Measurements from ENCODE around the gene GTPBP3.

Gene GTPBP3

GRCh38 chr19:17376935-17377600, 39.7 kb downstream of the GTPBP3 start, which contains the start of gene PLVAP:
PLVAP (minus strand) TSS chr19:17377342; CDS start chr19:17377288, 54 bp downstream.
- Histone ChIP-seq H3K9me3 (ENCODE audit: low read depth, low read length) (no peaks in the 10 kb centered on the region), H3K9ac (ENCODE audit: insufficient read length) (no peak within 1 kb of the TSS), H3K4me3 (no peak within 1 kb of the TSS), H3K27ac (no peak within 1 kb of the TSS), H3K36me3 (ENCODE audit: insufficient read depth, low read length) (no peaks in the 10 kb centered on the region)
- no peak for DNase-seq (ENCODE audit: low read depth, low spot score)
- no peak for TF ChIP-seq POLR2AphosphoS5 (IDR thresholded peaks at IDR 0.05; ENCODE audit: borderline replicate concordance, low read depth, low read length)
- no peak for TF ChIP-seq FOXP2 (optimal IDR thresholded peaks at IDR 0.05; ENCODE audit: control extremely low read depth, extremely low read length, insufficient read depth)
- no peak for TF ChIP-seq EZH2 (IDR thresholded peaks at IDR 0.05)

DNA sequence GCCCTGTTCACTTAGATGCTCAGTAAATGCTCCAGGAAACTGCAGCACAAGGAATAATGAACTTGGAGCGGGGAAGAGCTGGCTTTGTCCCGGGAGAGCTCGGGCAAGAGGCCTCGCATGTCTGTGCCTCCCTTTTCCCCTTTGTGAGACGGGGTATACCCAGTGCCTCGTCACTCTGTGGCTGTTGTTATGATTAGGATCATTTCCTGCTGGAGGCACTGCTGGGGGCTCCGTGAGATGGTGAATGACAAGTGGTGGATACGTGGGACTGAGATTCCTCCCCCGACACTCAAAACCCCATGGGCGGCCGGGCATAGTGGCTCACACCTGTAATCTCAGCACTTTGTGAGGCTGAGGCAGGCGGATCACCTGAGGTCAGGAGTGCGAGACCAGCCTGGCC, 40.9 kb downstream of the GTPBP3 start:
- Histone ChIP-seq H3K9me3 (ENCODE audit: low read depth, low read length) (no peaks in the 10 kb centered on the region), H3K4me3 (no peak overlapping the region), H3K36me3 (ENCODE audit: insufficient read depth, low read length) (no peaks in the 10 kb centered on the region), H3K27ac (no peak overlapping the region), H3K9ac (ENCODE audit: insufficient read length) (no peak overlapping the region)
- TF ChIP-seq EZH2 (IDR thresholded peaks at IDR 0.05) = no peak
- no peak for TF ChIP-seq FOXP2 (optimal IDR thresholded peaks at IDR 0.05; ENCODE audit: control extremely low read depth, extremely low read length, insufficient read depth)
- TF ChIP-seq POLR2AphosphoS5 (IDR thresholded peaks at IDR 0.05; ENCODE audit: borderline replicate concordance, low read depth, low read length) = no peak
- DNase-seq (ENCODE audit: low read depth, low spot score) = no peak

DNA sequence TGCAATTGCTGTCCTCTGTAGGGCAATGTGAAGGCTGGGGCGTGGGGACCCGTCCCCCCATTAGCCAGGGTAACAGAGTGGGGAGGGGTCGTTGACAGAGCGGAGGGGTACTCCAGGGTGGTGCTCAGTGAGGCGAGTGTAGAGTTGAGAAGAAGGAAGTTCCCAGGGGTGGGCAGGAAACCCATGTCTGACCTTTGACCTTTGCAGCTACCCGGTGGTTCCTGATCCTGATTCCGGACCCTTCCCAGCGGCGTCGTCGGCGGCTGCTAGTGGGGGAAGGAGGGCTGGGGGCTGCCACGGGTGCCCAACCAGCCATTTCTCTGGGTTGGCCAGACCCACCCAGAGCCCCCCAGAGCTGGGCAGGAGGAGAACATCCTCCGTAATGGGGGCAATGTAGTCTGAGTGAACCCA, 41.9 kb downstream of the GTPBP3 start:
- no peaks in the 10 kb centered on the region for H3K36me3 ChIP-seq (ENCODE audit: insufficient read depth, low read length)
- no peak overlapping the region for H3K9ac ChIP-seq (ENCODE audit: insufficient read length)
- H3K27ac ChIP-seq = no peak overlapping the region
- no peak for DNase-seq (ENCODE audit: low read depth, low spot score)
- no peaks in the 10 kb centered on the region for H3K9me3 ChIP-seq (ENCODE audit: low read depth, low read length)
- no peak for TF ChIP-seq POLR2AphosphoS5 (IDR thresholded peaks at IDR 0.05; ENCODE audit: borderline replicate concordance, low read depth, low read length)
- TF ChIP-seq FOXP2 (optimal IDR thresholded peaks at IDR 0.05; ENCODE audit: control extremely low read depth, extremely low read length, insufficient read depth) = no peak
- no peak for TF ChIP-seq EZH2 (IDR thresholded peaks at IDR 0.05)
- no peak overlapping the region for H3K4me3 ChIP-seq

- H3K4me3 ChIP-seq = no peak overlapping the region
- no peak for DNase-seq (ENCODE audit: low read depth, low spot score)
- no peaks in the 10 kb centered on the region for H3K9me3 ChIP-seq (ENCODE audit: low read depth, low read length)
- no peak overlapping the region for H3K9ac ChIP-seq (ENCODE audit: insufficient read length)
- TF ChIP-seq FOXP2 (optimal IDR thresholded peaks at IDR 0.05; ENCODE audit: control extremely low read depth, extremely low read length, insufficient read depth) (no peak), POLR2AphosphoS5 (IDR thresholded peaks at IDR 0.05; ENCODE audit: borderline replicate concordance, low read depth, low read length) (no peak), EZH2 (IDR thresholded peaks at IDR 0.05) (no peak)
- H3K36me3 ChIP-seq (ENCODE audit: insufficient read depth, low read length) = no peaks in the 10 kb centered on the region
- H3K27ac ChIP-seq = no peak overlapping the region
These were observed 43.2 kb downstream of the GTPBP3 start for GRCh38 chr19:17380426-17381138.

- no peak for TF ChIP-seq FOXP2 (optimal IDR thresholded peaks at IDR 0.05; ENCODE audit: control extremely low read depth, extremely low read length, insufficient read depth)
- no peak for TF ChIP-seq EZH2 (IDR thresholded peaks at IDR 0.05)
- no peak for TF ChIP-seq POLR2AphosphoS5 (IDR thresholded peaks at IDR 0.05; ENCODE audit: borderline replicate concordance, low read depth, low read length)
- H3K4me3 ChIP-seq = no peak overlapping the region
- DNase-seq (ENCODE audit: low read depth, low spot score) = no peak
- H3K9me3 ChIP-seq (ENCODE audit: low read depth, low read length) = no peaks in the 10 kb centered on the region
- H3K36me3 ChIP-seq (ENCODE audit: insufficient read depth, low read length) = no peaks in the 10 kb centered on the region
- H3K27ac ChIP-seq = no peak overlapping the region
- H3K9ac ChIP-seq (ENCODE audit: insufficient read length) = no peak overlapping the region
These were observed 48.7 kb downstream of the GTPBP3 start for GRCh38 chr19:17385878-17386611.

DNA sequence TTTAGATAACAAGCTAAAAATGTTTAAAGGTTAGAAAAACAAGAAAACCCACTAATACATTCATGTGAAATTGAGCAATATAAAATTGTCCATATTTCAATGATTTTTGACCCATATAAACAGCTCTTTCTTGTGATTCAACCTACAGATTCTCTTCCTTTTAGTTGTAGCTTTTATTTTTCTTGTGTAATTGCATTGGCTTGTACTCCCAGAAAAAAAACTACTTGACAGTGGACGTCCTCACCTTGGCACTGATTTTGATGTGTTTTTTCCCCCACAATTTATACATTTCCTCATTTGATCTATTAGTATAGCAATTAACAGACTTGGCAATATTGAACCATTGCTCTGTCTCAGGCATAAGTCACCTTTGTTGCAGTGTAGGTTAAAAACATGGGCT, 51.9 kb downstream of the GTPBP3 start:
- Histone ChIP-seq H3K36me3 (ENCODE audit: insufficient read depth, low read length) (no peaks in the 10 kb centered on the region), H3K9me3 (ENCODE audit: low read depth, low read length) (no peaks in the 10 kb centered on the region), H3K27ac (no peak overlapping the region), H3K9ac (ENCODE audit: insufficient read length) (no peak overlapping the region), H3K4me3 (no peak overlapping the region)
- TF ChIP-seq FOXP2 (optimal IDR thresholded peaks at IDR 0.05; ENCODE audit: control extremely low read depth, extremely low read length, insufficient read depth) (no peak), EZH2 (IDR thresholded peaks at IDR 0.05) (no peak), POLR2AphosphoS5 (IDR thresholded peaks at IDR 0.05; ENCODE audit: borderline replicate concordance, low read depth, low read length) (no peak)
- DNase-seq (ENCODE audit: low read depth, low spot score) = no peak

DNA sequence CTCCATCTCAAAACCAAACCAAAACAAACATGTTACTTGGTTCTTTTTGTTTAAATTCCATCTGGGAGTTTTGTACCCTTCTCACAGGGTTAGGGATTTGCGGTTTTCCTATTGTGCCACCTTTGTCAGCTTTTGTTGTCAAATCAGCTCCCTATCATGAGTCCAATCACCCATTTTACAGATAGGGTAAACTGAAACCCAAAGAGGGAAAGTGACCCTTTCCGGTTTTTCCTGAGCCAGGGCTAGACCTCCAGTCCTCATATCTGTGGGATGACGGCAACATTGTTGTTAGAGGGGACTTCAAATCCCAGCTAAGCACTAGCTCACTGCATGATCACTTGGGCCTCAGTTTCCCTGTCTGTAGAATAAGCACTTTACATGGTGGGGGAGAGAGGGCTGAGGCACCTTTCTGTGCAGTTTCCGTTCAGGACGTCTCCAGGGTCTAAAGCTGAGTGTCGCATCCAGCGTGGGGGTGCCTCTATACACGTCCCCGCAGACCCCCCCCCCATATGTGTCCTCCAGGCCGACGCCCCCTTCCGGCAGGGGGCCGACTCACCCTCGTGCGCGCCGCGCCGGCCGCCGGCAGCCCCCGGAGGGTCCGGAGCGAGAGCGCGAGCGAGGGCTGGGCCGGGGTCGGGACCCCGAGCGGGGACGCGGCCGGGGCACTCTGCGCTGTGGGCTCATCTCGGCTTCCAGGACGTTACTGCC, 52.8 kb downstream of the GTPBP3 start:
- Histone ChIP-seq H3K4me3 (peak overlapping the region; percentile 84), H3K9me3 (ENCODE audit: low read depth, low read length) (no peaks in the 10 kb centered on the region), H3K36me3 (ENCODE audit: insufficient read depth, low read length) (no peaks in the 10 kb centered on the region), H3K9ac (ENCODE audit: insufficient read length) (no peak overlapping the region), H3K27ac (no peak overlapping the region)
- DNase-seq (ENCODE audit: low read depth, low spot score) = no peak
- no peak for TF ChIP-seq EZH2 (IDR thresholded peaks at IDR 0.05)
- TF ChIP-seq FOXP2 (optimal IDR thresholded peaks at IDR 0.05; ENCODE audit: control extremely low read depth, extremely low read length, insufficient read depth) = no peak
- TF ChIP-seq POLR2AphosphoS5 (IDR thresholded peaks at IDR 0.05; ENCODE audit: borderline replicate concordance, low read depth, low read length) = no peak
